Esophagus muscularis mucosa (tissue), 4 donors: ENCODE data around the gene TYR.

Experiments
- EP300 ChIP-seq: sonication (generic); formaldehyde crosslinking; IDR thresholded peaks from one replicate; pipeline ENCODE4 v1.6.1; 2017; ENCODE audit warnings: antibody characterized with exemption
- POLR2A ChIP-seq: fragments of 450-650 bp; IDR thresholded peaks from one replicate; pipeline ENCODE4 v1.6.1; 2017; ENCODE audit warnings: antibody characterized with exemption, moderate library complexity, mild to moderate bottlenecking, low read depth
- TF ChIP-seq, protein P1 (sequence below), 3 experiments: fragments of 200-600 bp in 2 of 3; fragments of 450-650 bp in 1 of 3; sonication (generic) in 2 of 3; IDR thresholded peaks; one replicate each; pipeline ENCODE4 v1.5.1; 2017 to 2019; ENCODE audit warnings: antibody characterized with exemption in 3 of 3, mild to moderate bottlenecking in 2 of 3, moderate library complexity in 1 of 3

DNA sequence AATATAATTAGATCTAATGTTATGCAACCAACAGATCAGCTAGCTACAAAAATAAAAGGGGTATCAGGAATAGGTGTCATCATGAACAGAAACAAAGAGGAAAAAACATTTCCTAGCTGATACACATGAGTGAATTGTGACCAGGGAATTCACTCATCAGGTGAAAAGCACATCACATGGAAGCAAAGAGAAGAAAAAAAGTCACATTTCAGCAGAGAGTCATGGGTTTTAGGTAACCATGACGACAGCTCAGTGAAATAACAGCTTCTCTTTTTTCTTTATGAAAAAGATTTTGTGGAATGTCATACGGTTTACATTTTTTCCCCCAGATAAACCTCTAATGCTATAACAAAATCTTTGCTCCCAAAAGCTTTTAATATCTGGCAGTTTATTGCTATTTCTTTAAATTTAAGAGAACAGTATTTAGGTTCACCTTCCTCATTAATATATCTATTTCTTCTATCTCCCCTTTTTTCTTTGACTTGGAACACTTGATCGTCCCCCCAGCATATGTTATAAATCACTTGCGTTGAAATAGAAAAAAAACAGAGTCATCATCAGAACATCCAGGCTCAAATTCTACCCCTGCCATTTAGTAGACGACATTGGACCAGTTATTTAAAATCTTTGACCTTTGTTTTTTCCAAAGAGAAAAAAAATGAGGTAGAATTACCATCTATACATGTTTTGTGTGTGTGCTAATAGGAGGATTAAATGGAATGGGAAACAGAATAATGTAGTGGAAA lies 5.3 kb downstream of the TYR start:
- TF ChIP-seq, protein P1, sequence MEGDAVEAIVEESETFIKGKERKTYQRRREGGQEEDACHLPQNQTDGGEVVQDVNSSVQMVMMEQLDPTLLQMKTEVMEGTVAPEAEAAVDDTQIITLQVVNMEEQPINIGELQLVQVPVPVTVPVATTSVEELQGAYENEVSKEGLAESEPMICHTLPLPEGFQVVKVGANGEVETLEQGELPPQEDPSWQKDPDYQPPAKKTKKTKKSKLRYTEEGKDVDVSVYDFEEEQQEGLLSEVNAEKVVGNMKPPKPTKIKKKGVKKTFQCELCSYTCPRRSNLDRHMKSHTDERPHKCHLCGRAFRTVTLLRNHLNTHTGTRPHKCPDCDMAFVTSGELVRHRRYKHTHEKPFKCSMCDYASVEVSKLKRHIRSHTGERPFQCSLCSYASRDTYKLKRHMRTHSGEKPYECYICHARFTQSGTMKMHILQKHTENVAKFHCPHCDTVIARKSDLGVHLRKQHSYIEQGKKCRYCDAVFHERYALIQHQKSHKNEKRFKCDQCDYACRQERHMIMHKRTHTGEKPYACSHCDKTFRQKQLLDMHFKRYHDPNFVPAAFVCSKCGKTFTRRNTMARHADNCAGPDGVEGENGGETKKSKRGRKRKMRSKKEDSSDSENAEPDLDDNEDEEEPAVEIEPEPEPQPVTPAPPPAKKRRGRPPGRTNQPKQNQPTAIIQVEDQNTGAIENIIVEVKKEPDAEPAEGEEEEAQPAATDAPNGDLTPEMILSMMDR (IDR thresholded peaks at IDR 0.05), result no peak
- TF ChIP-seq EP300 (no peak), POLR2A (no peak)
